WERI-Rb-1 (cell line): ENCODE results near the gene PLCXD3.

Source experiments
- DNase-seq: peaks from one replicate; pipeline ENCODE4 v3.0.0-alpha.2; 2020
- H3K27ac ChIP-seq: fragments of 250-450 bp; sonication (Bioruptor Pico); 2 replicates; pipeline ENCODE4 v1.5.1; 2020; ENCODE audit warnings: mild to moderate bottlenecking, moderate library complexity
- H3K27me3 ChIP-seq: fragments of 250-450 bp; sonication (Bioruptor Pico); 2 replicates; pipeline ENCODE4 v1.5.1; 2021; ENCODE audit warnings: mild to moderate bottlenecking, low read depth, moderate library complexity; ENCODE audit not compliant: insufficient read depth, severe bottlenecking
- H3K36me3 ChIP-seq: fragments of 250-450 bp; sonication (Bioruptor Pico); 2 replicates; pipeline ENCODE4 v1.5.1; 2020; ENCODE audit warnings: mild to moderate bottlenecking, moderate library complexity
- H3K4me3 ChIP-seq: 2 replicates; pipeline ENCODE4 v1.5.1; 2011; ENCODE audit warnings: low read depth, mild to moderate bottlenecking, control low read depth, low read length
- H3K9me3 ChIP-seq: fragments of 250-450 bp; sonication (Bioruptor Pico); 2 replicates; pipeline ENCODE4 v1.5.1; 2021; ENCODE audit warnings: mild to moderate bottlenecking, moderate library complexity; ENCODE audit not compliant: severe bottlenecking
- CTCF ChIP-seq: IDR thresholded peaks from 2 replicates; pipeline ENCODE4 v1.5.1; 2011; ENCODE audit warnings: low read depth, mild to moderate bottlenecking, control low read depth, inconsistent platforms, low read length

PLCXD3 gene

GRCh38 chr5:41418220-41419031, 92.0 kb downstream of the PLCXD3 start:
- Histone ChIP-seq H3K4me3 (no peak overlapping the region), H3K27me3 (no peaks in the 10 kb centered on the region), H3K9me3 (no peaks in the 10 kb centered on the region), H3K36me3 (no peaks in the 10 kb centered on the region), H3K27ac (no peak overlapping the region)
- DNase-seq = no peak
- no peak for TF ChIP-seq CTCF

- no peaks in the 10 kb centered on the region for H3K9me3 ChIP-seq
- no peaks in the 10 kb centered on the region for H3K27me3 ChIP-seq
- DNase-seq = no peak
- H3K4me3 ChIP-seq = no peak overlapping the region
- H3K36me3 ChIP-seq = no peaks in the 10 kb centered on the region
- H3K27ac ChIP-seq = no peak overlapping the region
- TF ChIP-seq CTCF = no peak
Observed at GRCh38 chr5:41416336-41416735, 94.1 kb downstream of the PLCXD3 start.

- no peaks in the 10 kb centered on the region for H3K36me3 ChIP-seq
- no peak overlapping the region for H3K27ac ChIP-seq
- no peak for TF ChIP-seq CTCF
- no peak for DNase-seq
- no peak overlapping the region for H3K4me3 ChIP-seq
- no peaks in the 10 kb centered on the region for H3K27me3 ChIP-seq
- H3K9me3 ChIP-seq = no peaks in the 10 kb centered on the region
Observed at GRCh38 chr5:41415242-41415641, 95.2 kb downstream of the PLCXD3 start.

GRCh38 chr5:41414598-41414997, 95.8 kb downstream of the PLCXD3 start:
- H3K4me3 ChIP-seq = no peak overlapping the region
- no peaks in the 10 kb centered on the region for H3K27me3 ChIP-seq
- DNase-seq = no peak
- no peaks in the 10 kb centered on the region for H3K9me3 ChIP-seq
- no peaks in the 10 kb centered on the region for H3K36me3 ChIP-seq
- H3K27ac ChIP-seq = no peak overlapping the region
- TF ChIP-seq CTCF = no peak

GRCh38 chr5:41413074-41413473, 97.3 kb downstream of the PLCXD3 start:
- Histone ChIP-seq H3K36me3 (no peaks in the 10 kb centered on the region), H3K27ac (no peak overlapping the region), H3K27me3 (no peaks in the 10 kb centered on the region), H3K4me3 (no peak overlapping the region), H3K9me3 (no peaks in the 10 kb centered on the region)
- no peak for DNase-seq
- no peak for TF ChIP-seq CTCF

GRCh38 chr5:41412496-41412895, 97.9 kb downstream of the PLCXD3 start:
- Histone ChIP-seq H3K27ac (no peak overlapping the region), H3K4me3 (no peak overlapping the region), H3K9me3 (no peaks in the 10 kb centered on the region), H3K36me3 (no peaks in the 10 kb centered on the region), H3K27me3 (no peaks in the 10 kb centered on the region)
- no peak for DNase-seq
- no peak for TF ChIP-seq CTCF
